HepG2 (cell line): ENCODE data around the gene ZNF503. TPM values are rescaled to one million over a fixed set of nuclear protein-coding genes. Genes with fewer than 3 reads are reported as not detected.

Experiments
- AGO2 ChIP-seq: fragments of 200-400 bp; formaldehyde crosslinking; optimal IDR thresholded peaks from 2 replicates; pipeline ENCODE3; 2017; ENCODE audit warnings: mild to moderate bottlenecking, low read depth, low read length, moderate library complexity
- BRD4 ChIP-seq: sonication (generic); formaldehyde crosslinking; IDR thresholded peaks from 2 replicates; pipeline ENCODE4 v1.4.0; 2020; ENCODE audit warnings: missing genetic modification reagents
- DDIT3 ChIP-seq: sonication (generic); formaldehyde crosslinking; IDR thresholded peaks from 2 replicates; pipeline ENCODE4 v1.4.0; 2020; ENCODE audit warnings: mild to moderate bottlenecking, missing genetic modification reagents
- GTF2F1 ChIP-seq: fragments of 150-350 bp; IDR thresholded peaks from 2 replicates; pipeline ENCODE4 v1.6.1; 2014; ENCODE audit warnings: low read length
- HNRNPL ChIP-seq: fragments of 200-400 bp; formaldehyde crosslinking; IDR thresholded peaks from 2 replicates; pipeline ENCODE4 v1.6.1; 2017; ENCODE audit warnings: mild to moderate bottlenecking, low read depth, low read length
- POGZ ChIP-seq: sonication (generic); formaldehyde crosslinking; IDR thresholded peaks from 2 replicates; pipeline ENCODE4 v1.4.0; 2020; ENCODE audit warnings: mild to moderate bottlenecking, missing genetic modification reagents
- PRPF4 ChIP-seq: fragments of 200-400 bp; formaldehyde crosslinking; IDR thresholded peaks from 2 replicates; pipeline ENCODE4 v1.6.1; 2016; ENCODE audit warnings: low read length, low read depth; ENCODE audit not compliant: poor library complexity, severe bottlenecking
- RELA ChIP-seq: sonication (generic); formaldehyde crosslinking; IDR thresholded peaks from 2 replicates; pipeline ENCODE4 v1.4.0; 2020; ENCODE audit warnings: missing genetic modification reagents
- RNF219 ChIP-seq: sonication (generic); formaldehyde crosslinking; IDR thresholded peaks from 2 replicates; pipeline ENCODE4 v1.5.0; 2020; ENCODE audit warnings: mild to moderate bottlenecking, missing genetic modification reagents
- ZC3H13 ChIP-seq: sonication (generic); formaldehyde crosslinking; IDR thresholded peaks from 2 replicates; pipeline ENCODE4 v1.8.1; 2023; ENCODE audit warnings: mild to moderate bottlenecking, missing genetic modification reagents, moderate library complexity
- ZNF251 ChIP-seq: sonication (generic); formaldehyde crosslinking; IDR thresholded peaks from 2 replicates; pipeline ENCODE4 v1.9.0; 2021; ENCODE audit warnings: mild to moderate bottlenecking, missing genetic modification reagents
- ZNF362 ChIP-seq: sonication (generic); formaldehyde crosslinking; IDR thresholded peaks from 2 replicates; pipeline ENCODE4 v1.4.0; 2020; ENCODE audit warnings: missing genetic modification reagents, mild to moderate bottlenecking, borderline replicate concordance
- ZNF589 ChIP-seq: sonication (generic); formaldehyde crosslinking; conservative IDR thresholded peaks from 2 replicates; pipeline ENCODE4 v1.8.0; 2022; ENCODE audit warnings: mild to moderate bottlenecking, moderate library complexity, missing genetic modification reagents
- ZNF776 ChIP-seq: sonication (generic); formaldehyde crosslinking; IDR thresholded peaks from 2 replicates; pipeline ENCODE4 v1.4.0; 2020; ENCODE audit warnings: mild to moderate bottlenecking, missing genetic modification reagents
- ZNF800 ChIP-seq: sonication (generic); formaldehyde crosslinking; IDR thresholded peaks from 2 replicates; pipeline ENCODE4 v1.4.0; 2020; ENCODE audit warnings: missing genetic modification reagents
- polyA plus RNA-seq, 8 experiments: library from polyadenylated mRNA; depleted of rRNA in 3 of 8; stranded (reverse) in 7 of 8; unstranded in 1 of 8; fragments of >200 nt; fragmentation: Illumina TruSeq in 4 of 8; extraction: Trizol in 4 of 8; gene quantifications; 2 replicates each; pipeline versions ENCODE4 v1.2.1 to v1.2.3, GENCODE V29; 2011 to 2016; ENCODE audit warnings: low read depth in 4 of 8, missing spikeins in 1 of 8, mixed read lengths in 1 of 8; ENCODE audit not compliant: insufficient read depth in 1 of 8
- total RNA-seq, 5 experiments: library from RNA; depleted of rRNA; stranded (reverse); fragments of >200 nt; fragmentation: Illumina TruSeq; extraction: Trizol; gene quantifications; 2 replicates each; pipeline ENCODE4 v1.2.3, GENCODE V29; 2016; ENCODE audit warnings: low read depth in 1 of 5
- TF ChIP-seq, protein P1 (sequence below): sonication (generic); formaldehyde crosslinking; IDR thresholded peaks from 2 replicates; pipeline ENCODE4 v1.5.0; 2020; ENCODE audit warnings: mild to moderate bottlenecking, missing genetic modification reagents, borderline replicate concordance
- TF ChIP-seq, protein P2 (sequence below): sonication (generic); formaldehyde crosslinking; IDR thresholded peaks from 2 replicates; pipeline ENCODE4 v1.5.0; 2020; ENCODE audit warnings: missing genetic modification reagents

ZNF503 gene
- total and polyA plus RNA-seq, 2 of the 13 experiments (the other 11 are each of a cell fraction or from before 2014, with no cell fraction given), result 2.7 to 8.3 TPM

- peak; percentile 96 for TF ChIP-seq ZC3H13 (CRISPR knock-in tag)
- no peak for TF ChIP-seq ZNF362 (CRISPR knock-in tag)
- TF ChIP-seq ZNF251, result no peak
- TF ChIP-seq, protein P1, sequence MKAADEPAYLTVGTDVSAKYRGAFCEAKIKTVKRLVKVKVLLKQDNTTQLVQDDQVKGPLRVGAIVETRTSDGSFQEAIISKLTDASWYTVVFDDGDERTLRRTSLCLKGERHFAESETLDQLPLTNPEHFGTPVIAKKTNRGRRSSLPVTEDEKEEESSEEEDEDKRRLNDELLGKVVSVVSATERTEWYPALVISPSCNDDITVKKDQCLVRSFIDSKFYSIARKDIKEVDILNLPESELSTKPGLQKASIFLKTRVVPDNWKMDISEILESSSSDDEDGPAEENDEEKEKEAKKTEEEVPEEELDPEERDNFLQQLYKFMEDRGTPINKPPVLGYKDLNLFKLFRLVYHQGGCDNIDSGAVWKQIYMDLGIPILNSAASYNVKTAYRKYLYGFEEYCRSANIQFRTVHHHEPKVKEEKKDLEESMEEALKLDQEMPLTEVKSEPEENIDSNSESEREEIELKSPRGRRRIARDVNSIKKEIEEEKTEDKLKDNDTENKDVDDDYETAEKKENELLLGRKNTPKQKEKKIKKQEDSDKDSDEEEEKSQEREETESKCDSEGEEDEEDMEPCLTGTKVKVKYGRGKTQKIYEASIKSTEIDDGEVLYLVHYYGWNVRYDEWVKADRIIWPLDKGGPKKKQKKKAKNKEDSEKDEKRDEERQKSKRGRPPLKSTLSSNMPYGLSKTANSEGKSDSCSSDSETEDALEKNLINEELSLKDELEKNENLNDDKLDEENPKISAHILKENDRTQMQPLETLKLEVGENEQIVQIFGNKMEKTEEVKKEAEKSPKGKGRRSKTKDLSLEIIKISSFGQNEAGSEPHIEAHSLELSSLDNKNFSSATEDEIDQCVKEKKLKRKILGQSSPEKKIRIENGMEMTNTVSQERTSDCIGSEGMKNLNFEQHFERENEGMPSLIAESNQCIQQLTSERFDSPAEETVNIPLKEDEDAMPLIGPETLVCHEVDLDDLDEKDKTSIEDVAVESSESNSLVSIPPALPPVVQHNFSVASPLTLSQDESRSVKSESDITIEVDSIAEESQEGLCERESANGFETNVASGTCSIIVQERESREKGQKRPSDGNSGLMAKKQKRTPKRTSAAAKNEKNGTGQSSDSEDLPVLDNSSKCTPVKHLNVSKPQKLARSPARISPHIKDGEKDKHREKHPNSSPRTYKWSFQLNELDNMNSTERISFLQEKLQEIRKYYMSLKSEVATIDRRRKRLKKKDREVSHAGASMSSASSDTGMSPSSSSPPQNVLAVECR (CRISPR knock-in tag), result no peak
- TF ChIP-seq RELA, result no peak
- 0 out of 2 replicates have a peak, but pooled peaks have one; percentile 22 for TF ChIP-seq POGZ
- TF ChIP-seq ZNF776 (CRISPR knock-in tag), result no peak
- 0 out of 2 replicates have a peak, but pooled peaks have one; percentile 32 for TF ChIP-seq HNRNPL
- no peak for TF ChIP-seq GTF2F1
- no peak for TF ChIP-seq ZNF589 (CRISPR knock-in tag)
- no peak for TF ChIP-seq BRD4 (CRISPR knock-in tag)
- TF ChIP-seq DDIT3 (CRISPR knock-in tag), result no peak
- TF ChIP-seq, protein P2, sequence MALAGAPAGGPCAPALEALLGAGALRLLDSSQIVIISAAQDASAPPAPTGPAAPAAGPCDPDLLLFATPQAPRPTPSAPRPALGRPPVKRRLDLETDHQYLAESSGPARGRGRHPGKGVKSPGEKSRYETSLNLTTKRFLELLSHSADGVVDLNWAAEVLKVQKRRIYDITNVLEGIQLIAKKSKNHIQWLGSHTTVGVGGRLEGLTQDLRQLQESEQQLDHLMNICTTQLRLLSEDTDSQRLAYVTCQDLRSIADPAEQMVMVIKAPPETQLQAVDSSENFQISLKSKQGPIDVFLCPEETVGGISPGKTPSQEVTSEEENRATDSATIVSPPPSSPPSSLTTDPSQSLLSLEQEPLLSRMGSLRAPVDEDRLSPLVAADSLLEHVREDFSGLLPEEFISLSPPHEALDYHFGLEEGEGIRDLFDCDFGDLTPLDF (CRISPR knock-in tag), result no peak
- TF ChIP-seq ZNF800 (CRISPR knock-in tag), result no peak
- TF ChIP-seq RNF219, result no peak
- peak; percentile 98 for TF ChIP-seq AGO2
- TF ChIP-seq PRPF4, result no peak
- TF ChIP-seq, all 625 proteins: peak for 13
Measured at GRCh38 chr10:75396631-75397495, 4.7 kb downstream of the ZNF503 start (continued).
